HCT116 (cell line): ENCODE data around the gene RASL10B.

ENCODE experiments used
- CBX3 ChIP-seq: IDR thresholded peaks from 2 replicates; pipeline ENCODE4 v1.6.1; 2012; ENCODE audit warnings: low read depth
- CEBPB ChIP-seq: IDR thresholded peaks from 2 replicates; pipeline ENCODE4 v1.6.1; 2012; ENCODE audit warnings: low read depth
- ELF1 ChIP-seq: IDR thresholded peaks from 2 replicates; pipeline ENCODE4 v1.6.1; 2012; ENCODE audit warnings: low read depth, borderline replicate concordance
- EZH2 ChIP-seq: fragments of 200-600 bp; sonication (generic); IDR thresholded peaks from 2 replicates; pipeline ENCODE4 v1.6.1; 2017; ENCODE audit warnings: antibody characterized with exemption, mixed run types
- POLR2A ChIP-seq: IDR thresholded peaks from 2 replicates; pipeline ENCODE4 v1.7.0; 2011; ENCODE audit warnings: borderline replicate concordance; ENCODE audit not compliant: insufficient read depth, insufficient read length; ENCODE audit errors: extremely low read depth
- SIN3A ChIP-seq: IDR thresholded peaks from 2 replicates; pipeline ENCODE4 v1.6.1; 2012; ENCODE audit warnings: low read depth
- YY1 ChIP-seq: IDR thresholded peaks from 2 replicates; pipeline ENCODE4 v1.6.1; 2011; ENCODE audit warnings: low read length, low read depth, moderate library complexity, mild to moderate bottlenecking; ENCODE audit not compliant: insufficient replicate concordance; ENCODE audit errors: extremely low read depth
- TF ChIP-seq, protein P1 (sequence below), 3 experiments: fragments of 200-600 bp in 1 of 3; sonication (generic) in 1 of 3; IDR thresholded peaks in 2 of 3; conservative IDR thresholded peaks in 1 of 3; 2 replicates each; pipeline ENCODE4 v1.5.1; 2012 to 2017; ENCODE audit warnings: low read depth in 2 of 3, low read length in 2 of 3, antibody characterized with exemption in 1 of 3, borderline replicate concordance in 1 of 3, control low read depth in 1 of 3, mild to moderate bottlenecking in 1 of 3, mixed read lengths in 1 of 3, mixed run types in 1 of 3, moderate library complexity in 1 of 3; ENCODE audit not compliant: insufficient read depth in 1 of 3
- TF ChIP-seq, protein P2 (sequence below): IDR thresholded peaks from 2 replicates; pipeline ENCODE4 v1.6.1; 2012; ENCODE audit warnings: low read depth
- TF ChIP-seq, protein P3 (sequence below): IDR thresholded peaks from 2 replicates; pipeline ENCODE4 v1.6.1; 2012

DNA sequence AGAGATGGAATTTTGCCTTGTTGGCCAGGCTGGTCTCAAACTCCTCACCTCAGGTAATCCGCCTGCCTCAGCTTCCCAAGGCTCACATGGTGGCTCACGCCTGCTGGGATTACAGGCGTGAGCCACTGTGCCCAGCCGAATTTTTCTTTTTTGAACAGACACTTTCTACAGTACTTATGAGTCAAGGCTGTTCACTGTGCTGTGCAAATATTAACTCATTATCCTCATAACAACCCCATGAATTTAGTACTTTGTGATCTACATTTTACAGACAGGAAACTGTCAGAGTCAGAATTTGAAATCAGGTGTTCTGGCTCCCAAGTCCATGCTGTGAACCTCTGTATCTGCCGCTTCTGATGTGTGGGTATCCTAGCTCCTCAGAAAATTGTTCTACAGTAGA is 25.7 kb upstream of the RASL10B start:
- TF ChIP-seq EZH2, result no peak
- no peak for TF ChIP-seq SIN3A
- TF ChIP-seq, protein P1, sequence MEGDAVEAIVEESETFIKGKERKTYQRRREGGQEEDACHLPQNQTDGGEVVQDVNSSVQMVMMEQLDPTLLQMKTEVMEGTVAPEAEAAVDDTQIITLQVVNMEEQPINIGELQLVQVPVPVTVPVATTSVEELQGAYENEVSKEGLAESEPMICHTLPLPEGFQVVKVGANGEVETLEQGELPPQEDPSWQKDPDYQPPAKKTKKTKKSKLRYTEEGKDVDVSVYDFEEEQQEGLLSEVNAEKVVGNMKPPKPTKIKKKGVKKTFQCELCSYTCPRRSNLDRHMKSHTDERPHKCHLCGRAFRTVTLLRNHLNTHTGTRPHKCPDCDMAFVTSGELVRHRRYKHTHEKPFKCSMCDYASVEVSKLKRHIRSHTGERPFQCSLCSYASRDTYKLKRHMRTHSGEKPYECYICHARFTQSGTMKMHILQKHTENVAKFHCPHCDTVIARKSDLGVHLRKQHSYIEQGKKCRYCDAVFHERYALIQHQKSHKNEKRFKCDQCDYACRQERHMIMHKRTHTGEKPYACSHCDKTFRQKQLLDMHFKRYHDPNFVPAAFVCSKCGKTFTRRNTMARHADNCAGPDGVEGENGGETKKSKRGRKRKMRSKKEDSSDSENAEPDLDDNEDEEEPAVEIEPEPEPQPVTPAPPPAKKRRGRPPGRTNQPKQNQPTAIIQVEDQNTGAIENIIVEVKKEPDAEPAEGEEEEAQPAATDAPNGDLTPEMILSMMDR (IDR thresholded peaks at IDR 0.05 in 2 of 3, conservative IDR thresholded peaks at IDR 0.05 in 1 of 3; ENCODE audit: borderline replicate concordance in 1 of 3, insufficient read depth in 1 of 3, low read depth in 2 of 3, low read length in 2 of 3), result no peak
- TF ChIP-seq, protein P2, sequence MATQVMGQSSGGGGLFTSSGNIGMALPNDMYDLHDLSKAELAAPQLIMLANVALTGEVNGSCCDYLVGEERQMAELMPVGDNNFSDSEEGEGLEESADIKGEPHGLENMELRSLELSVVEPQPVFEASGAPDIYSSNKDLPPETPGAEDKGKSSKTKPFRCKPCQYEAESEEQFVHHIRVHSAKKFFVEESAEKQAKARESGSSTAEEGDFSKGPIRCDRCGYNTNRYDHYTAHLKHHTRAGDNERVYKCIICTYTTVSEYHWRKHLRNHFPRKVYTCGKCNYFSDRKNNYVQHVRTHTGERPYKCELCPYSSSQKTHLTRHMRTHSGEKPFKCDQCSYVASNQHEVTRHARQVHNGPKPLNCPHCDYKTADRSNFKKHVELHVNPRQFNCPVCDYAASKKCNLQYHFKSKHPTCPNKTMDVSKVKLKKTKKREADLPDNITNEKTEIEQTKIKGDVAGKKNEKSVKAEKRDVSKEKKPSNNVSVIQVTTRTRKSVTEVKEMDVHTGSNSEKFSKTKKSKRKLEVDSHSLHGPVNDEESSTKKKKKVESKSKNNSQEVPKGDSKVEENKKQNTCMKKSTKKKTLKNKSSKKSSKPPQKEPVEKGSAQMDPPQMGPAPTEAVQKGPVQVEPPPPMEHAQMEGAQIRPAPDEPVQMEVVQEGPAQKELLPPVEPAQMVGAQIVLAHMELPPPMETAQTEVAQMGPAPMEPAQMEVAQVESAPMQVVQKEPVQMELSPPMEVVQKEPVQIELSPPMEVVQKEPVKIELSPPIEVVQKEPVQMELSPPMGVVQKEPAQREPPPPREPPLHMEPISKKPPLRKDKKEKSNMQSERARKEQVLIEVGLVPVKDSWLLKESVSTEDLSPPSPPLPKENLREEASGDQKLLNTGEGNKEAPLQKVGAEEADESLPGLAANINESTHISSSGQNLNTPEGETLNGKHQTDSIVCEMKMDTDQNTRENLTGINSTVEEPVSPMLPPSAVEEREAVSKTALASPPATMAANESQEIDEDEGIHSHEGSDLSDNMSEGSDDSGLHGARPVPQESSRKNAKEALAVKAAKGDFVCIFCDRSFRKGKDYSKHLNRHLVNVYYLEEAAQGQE, result no peak
- TF ChIP-seq CBX3, result no peak
- TF ChIP-seq ELF1, result no peak
- TF ChIP-seq POLR2A, result no peak
- TF ChIP-seq, protein P3, sequence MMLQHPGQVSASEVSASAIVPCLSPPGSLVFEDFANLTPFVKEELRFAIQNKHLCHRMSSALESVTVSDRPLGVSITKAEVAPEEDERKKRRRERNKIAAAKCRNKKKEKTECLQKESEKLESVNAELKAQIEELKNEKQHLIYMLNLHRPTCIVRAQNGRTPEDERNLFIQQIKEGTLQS, result no peak
- TF ChIP-seq YY1, result no peak
- no peak for TF ChIP-seq CEBPB
